Activated naive CD8-positive, alpha-beta T cell treated with anti-CD3 and anti-CD28 coated beads, Interleukin-2, amount 50 U/mL, for 24 hours (primary cell): ENCODE results near the gene DUSP2.

ENCODE experiments used
- ATAC-seq: fragments of 150-1000 bp; cut with Tn5 transposase; one replicate; pipeline ENCODE4 v1.10.0; 2021
- DNase-seq: peaks from one replicate; pipeline ENCODE4 v3.0.0; 2021
- H3K27ac Mint-ChIP-seq: one replicate; pipeline ENCODE4 v1.8.0; 2021; ENCODE audit warnings: mild to moderate bottlenecking, mixed read lengths
- H3K27me3 Mint-ChIP-seq: one replicate; pipeline ENCODE4 v1.8.0; 2021; ENCODE audit warnings: mixed read lengths
- H3K36me3 Mint-ChIP-seq: one replicate; pipeline ENCODE4 v1.8.0; 2021; ENCODE audit warnings: low read depth, mixed read lengths
- H3K4me1 Mint-ChIP-seq: one replicate; pipeline ENCODE4 v1.8.0; 2021; ENCODE audit warnings: mixed read lengths
- H3K4me3 Mint-ChIP-seq: one replicate; pipeline ENCODE4 v1.8.0; 2021; ENCODE audit warnings: mild to moderate bottlenecking, moderate library complexity, mixed read lengths
- H3K9me3 Mint-ChIP-seq: one replicate; pipeline ENCODE4 v1.8.0; 2021; ENCODE audit warnings: mixed read lengths

Gene DUSP2

DNA sequence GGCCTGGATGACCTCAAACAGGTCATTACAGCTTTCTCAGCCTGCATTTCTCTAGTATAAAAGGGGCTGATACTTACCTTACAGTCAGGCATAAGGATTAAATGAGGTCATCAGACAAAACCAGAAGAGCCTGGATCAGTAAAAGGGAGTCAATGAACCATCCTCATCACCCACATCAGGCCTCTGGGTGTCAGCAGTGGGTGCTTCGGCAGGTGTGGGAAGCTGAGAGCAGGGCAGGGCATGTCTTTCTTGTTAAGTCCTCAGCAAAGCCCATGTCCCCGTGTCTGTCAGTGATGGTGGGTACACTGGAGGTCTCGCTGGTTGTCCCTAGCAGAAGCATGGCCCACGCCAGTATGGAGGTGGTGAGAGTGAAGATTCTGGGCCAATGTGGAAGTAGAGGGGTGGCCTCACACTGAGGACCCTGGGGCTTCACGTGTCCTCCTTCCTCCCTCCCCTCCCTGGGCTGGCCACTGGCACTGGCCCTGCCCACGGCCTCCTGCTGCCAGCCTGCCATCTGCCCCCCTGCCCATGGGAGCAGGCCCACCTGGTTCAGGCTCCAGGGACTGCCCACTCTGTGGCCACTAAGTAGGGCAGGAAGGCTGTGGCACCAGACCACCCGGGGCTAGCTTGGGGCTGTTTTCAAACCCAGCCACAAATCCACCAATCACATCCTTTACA, 33.3 kb downstream of the DUSP2 start:
- H3K27ac Mint-ChIP-seq: no peak overlapping the region
- ATAC-seq: no peak
- no peak for DNase-seq

GRCh38 chr2:96111257-96111640, 34.0 kb downstream of the DUSP2 start:
- no peaks in the 10 kb centered on the region for H3K36me3 Mint-ChIP-seq
- ATAC-seq: no peak
- H3K9me3 Mint-ChIP-seq: no peaks in the 10 kb centered on the region
- H3K27me3 Mint-ChIP-seq: peaks cover 7% of the 10 kb centered on the region
- H3K4me1 Mint-ChIP-seq: peaks cover 4% of the 10 kb centered on the region
- DNase-seq: no peak
- H3K27ac Mint-ChIP-seq: no peak overlapping the region
- no peak overlapping the region for H3K4me3 Mint-ChIP-seq

More for the DNA sequence above, 33.3 kb downstream of the DUSP2 start:
- no peak overlapping the region for H3K4me3 Mint-ChIP-seq
- H3K27me3 Mint-ChIP-seq: peaks cover 7% of the 10 kb centered on the region
- peaks cover 4% of the 10 kb centered on the region for H3K4me1 Mint-ChIP-seq
- no peaks in the 10 kb centered on the region for H3K9me3 Mint-ChIP-seq
- no peaks in the 10 kb centered on the region for H3K36me3 Mint-ChIP-seq

DNA sequence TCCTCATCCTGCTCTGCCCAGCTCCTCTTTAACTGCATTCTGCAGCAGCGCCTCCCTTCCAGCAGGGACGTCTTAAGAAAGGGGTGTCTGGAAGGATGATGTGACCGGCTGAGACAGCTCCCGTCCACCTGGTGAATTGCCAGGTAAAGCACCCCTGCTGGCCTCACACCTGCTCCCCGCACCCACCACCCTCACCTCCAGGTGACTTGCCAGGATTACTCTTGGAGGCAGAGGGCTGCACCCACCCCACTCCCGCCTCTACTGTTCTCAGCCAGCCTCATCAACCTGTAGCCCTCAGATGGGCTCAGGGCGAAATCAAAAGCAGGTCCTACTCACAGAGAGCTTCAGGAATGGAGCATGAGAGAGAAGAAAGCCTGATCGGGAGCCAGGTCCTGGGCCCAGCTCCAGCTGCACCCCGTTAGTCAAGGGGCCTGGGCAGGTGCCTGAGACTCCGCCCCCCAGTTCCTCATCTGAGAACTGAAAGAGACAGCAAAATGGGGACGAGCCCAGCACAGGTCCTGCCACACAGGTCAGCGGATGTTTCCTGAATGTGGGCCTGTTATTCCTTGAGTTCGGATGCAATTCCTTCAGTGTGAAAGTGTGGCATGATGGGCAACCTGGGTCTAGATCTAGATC, 34.5 kb downstream of the DUSP2 start:
- Mint-ChIP-seq H3K36me3 (no peaks in the 10 kb centered on the region), H3K4me3 (no peak overlapping the region), H3K9me3 (no peaks in the 10 kb centered on the region), H3K4me1 (peaks cover 2% of the 10 kb centered on the region), H3K27me3 (peaks cover 5% of the 10 kb centered on the region), H3K27ac (no peak overlapping the region)
- DNase-seq: no peak
- ATAC-seq: no peak

GRCh38 chr2:96109931-96110511, 35.2 kb downstream of the DUSP2 start:
- Mint-ChIP-seq H3K27me3 (no peaks in the 10 kb centered on the region), H3K27ac (no peak overlapping the region), H3K36me3 (no peaks in the 10 kb centered on the region), H3K4me3 (no peak overlapping the region), H3K9me3 (peaks cover 6% of the 10 kb centered on the region), H3K4me1 (no peaks in the 10 kb centered on the region)
- ATAC-seq: no peak
- no peak for DNase-seq

DNA sequence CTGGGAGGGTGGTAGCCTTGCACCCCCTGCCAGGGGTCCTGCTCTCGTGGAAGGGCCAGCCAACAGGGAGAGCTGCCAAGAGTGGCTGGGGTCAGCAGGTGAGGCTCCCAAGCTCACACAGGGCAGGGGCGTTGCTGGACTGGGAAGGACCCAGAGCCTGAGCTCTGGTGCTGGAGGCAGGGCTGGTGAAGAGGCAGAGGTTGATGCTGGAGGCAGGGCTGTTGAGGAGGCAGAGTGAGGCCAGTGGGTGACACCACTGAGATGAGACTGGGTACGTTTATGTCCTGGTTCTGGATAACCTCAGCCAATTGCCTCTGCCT, 35.9 kb downstream of the DUSP2 start:
- Mint-ChIP-seq H3K36me3 (no peaks in the 10 kb centered on the region), H3K27ac (no peak overlapping the region), H3K4me3 (no peak overlapping the region), H3K9me3 (peaks cover 9% of the 10 kb centered on the region), H3K27me3 (no peaks in the 10 kb centered on the region), H3K4me1 (no peaks in the 10 kb centered on the region)
- DNase-seq (no peak), ATAC-seq (no peak)

DNA sequence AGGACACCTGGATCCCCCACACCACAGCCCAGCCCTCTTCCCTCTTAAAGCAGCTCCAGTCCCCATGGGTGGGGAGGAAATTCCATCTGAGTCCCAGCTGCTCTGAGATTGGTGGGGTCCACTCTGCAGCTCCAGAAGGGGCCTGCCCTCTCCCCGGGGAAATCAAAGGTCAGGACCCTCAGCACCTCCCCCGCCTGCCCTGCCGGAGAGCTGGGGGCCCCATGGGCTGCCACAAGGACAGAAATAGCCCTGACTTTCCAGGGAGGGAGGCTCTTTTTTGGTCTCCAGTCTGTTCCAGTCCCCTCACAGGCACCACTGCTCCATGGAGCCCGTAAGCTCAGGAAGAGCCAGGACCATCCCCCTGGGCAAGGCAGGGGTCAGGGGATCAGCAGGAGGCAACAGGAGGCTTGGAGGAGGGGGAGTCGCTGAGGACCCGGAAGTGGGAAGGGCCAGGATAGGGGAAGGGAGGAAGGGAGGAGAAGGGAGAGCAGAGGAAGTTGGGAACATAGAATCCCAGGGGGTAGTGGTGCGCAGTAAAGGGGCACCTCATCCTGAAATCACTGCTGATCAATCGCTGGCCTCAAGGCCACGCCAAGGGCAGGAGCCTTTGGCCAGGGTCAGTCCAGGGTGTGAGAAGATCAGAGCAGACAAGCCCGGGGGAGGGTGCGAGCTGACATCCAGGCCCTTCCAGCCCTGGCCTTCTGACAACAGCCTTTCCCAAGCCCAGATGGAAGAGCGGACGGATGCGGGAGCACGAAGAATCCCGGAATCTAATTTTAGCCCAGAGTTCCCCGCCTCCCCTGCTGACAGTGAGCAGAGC, 36.5 kb downstream of the DUSP2 start:
- no peaks in the 10 kb centered on the region for H3K27me3 Mint-ChIP-seq
- no peak for ATAC-seq
- H3K27ac Mint-ChIP-seq: no peak overlapping the region
- H3K4me1 Mint-ChIP-seq: no peaks in the 10 kb centered on the region
- DNase-seq: no peak
- H3K9me3 Mint-ChIP-seq: peaks cover 9% of the 10 kb centered on the region
- no peaks in the 10 kb centered on the region for H3K36me3 Mint-ChIP-seq
- no peak overlapping the region for H3K4me3 Mint-ChIP-seq

DNA sequence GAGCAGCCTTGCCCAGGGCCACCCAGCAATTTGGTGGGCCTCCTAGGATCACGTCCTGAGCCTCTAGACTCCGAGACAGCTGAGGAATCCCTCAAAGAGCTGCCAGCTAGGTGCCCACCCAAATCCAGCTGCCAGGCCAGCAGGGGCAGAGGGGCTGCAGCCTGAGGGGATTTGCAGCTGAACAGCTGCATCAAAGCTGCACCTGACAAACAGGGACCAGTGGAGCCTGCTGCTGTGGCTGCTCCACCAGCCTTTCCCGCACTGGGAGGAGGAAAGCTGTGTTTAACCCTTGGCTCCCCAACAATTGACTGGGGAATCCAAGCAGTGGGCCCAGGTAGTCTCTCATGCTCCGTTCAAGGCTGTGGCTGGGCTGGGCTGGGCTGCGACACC, 37.1 kb downstream of the DUSP2 start:
- ATAC-seq (no peak), DNase-seq (no peak)
- no peaks in the 10 kb centered on the region for H3K4me1 Mint-ChIP-seq
- no peak overlapping the region for H3K4me3 Mint-ChIP-seq
- H3K27me3 Mint-ChIP-seq: no peaks in the 10 kb centered on the region
- H3K27ac Mint-ChIP-seq: no peak overlapping the region
- H3K36me3 Mint-ChIP-seq: no peaks in the 10 kb centered on the region
- peaks cover 9% of the 10 kb centered on the region for H3K9me3 Mint-ChIP-seq

- Mint-ChIP-seq H3K27ac (no peak overlapping the region), H3K4me3 (no peak overlapping the region), H3K9me3 (peaks cover 9% of the 10 kb centered on the region), H3K27me3 (no peaks in the 10 kb centered on the region), H3K4me1 (no peaks in the 10 kb centered on the region), H3K36me3 (no peaks in the 10 kb centered on the region)
- DNase-seq (no peak), ATAC-seq (no peak)
These were observed 37.6 kb downstream of the DUSP2 start for GRCh38 chr2:96107708-96108065.

GRCh38 chr2:96106991-96107707, 38.1 kb downstream of the DUSP2 start:
- no peak for DNase-seq
- no peaks in the 10 kb centered on the region for H3K36me3 Mint-ChIP-seq
- H3K27me3 Mint-ChIP-seq: no peaks in the 10 kb centered on the region
- no peak for ATAC-seq
- H3K4me1 Mint-ChIP-seq: no peaks in the 10 kb centered on the region
- peaks cover 9% of the 10 kb centered on the region for H3K9me3 Mint-ChIP-seq
- H3K4me3 Mint-ChIP-seq: no peak overlapping the region
- no peak overlapping the region for H3K27ac Mint-ChIP-seq

GRCh38 chr2:96105994-96106715, 39.1 kb downstream of the DUSP2 start:
- no peaks in the 10 kb centered on the region for H3K36me3 Mint-ChIP-seq
- H3K4me3 Mint-ChIP-seq: no peak overlapping the region
- no peaks in the 10 kb centered on the region for H3K4me1 Mint-ChIP-seq
- peaks cover 9% of the 10 kb centered on the region for H3K9me3 Mint-ChIP-seq
- no peaks in the 10 kb centered on the region for H3K27me3 Mint-ChIP-seq
- H3K27ac Mint-ChIP-seq: no peak overlapping the region
- no peak for DNase-seq
- ATAC-seq: no peak

DNA sequence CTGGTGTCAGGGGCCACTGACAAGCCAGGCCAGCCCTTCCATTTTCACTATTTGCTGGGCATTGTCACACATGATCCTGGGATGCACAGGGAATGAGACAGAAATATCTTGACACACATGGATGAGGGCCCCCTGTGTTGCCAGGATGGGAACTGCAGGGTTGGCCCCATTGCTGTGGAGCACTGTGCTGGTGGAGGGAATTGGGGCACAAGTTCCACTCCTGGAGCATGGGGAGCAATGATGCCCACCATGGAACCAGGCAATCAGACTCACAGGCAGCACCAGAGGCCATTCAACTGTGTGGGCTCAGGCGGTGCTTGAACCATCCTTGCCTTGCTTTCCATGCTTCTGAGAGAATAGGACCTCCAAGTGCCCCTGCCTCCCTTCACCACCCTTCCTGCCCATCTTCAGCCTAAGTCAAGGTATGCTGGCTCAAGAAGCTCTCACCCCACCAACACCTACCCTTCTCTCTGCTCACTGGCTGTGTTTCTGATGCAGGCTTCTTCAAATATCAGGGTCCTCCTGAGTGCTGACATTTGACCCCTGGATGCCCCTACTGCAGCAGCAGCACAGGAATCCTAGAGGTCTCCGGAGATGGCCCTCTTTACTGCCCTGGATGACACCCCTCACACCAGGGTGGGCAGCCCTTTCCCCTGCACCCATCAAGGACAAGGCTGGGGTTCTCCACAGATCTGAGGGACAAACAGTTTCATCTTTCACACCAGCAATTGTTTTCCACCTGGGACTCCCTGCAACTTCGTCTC, 39.9 kb downstream of the DUSP2 start:
- Mint-ChIP-seq H3K36me3 (no peaks in the 10 kb centered on the region), H3K27ac (no peak overlapping the region), H3K4me3 (no peak overlapping the region), H3K4me1 (no peaks in the 10 kb centered on the region), H3K27me3 (no peaks in the 10 kb centered on the region), H3K9me3 (peaks cover 9% of the 10 kb centered on the region)
- DNase-seq (no peak), ATAC-seq (no peak)

GRCh38 chr2:96104487-96104861, 40.8 kb downstream of the DUSP2 start:
- no peak for DNase-seq
- ATAC-seq: no peak
- peaks cover 9% of the 10 kb centered on the region for H3K9me3 Mint-ChIP-seq
- no peak overlapping the region for H3K27ac Mint-ChIP-seq
- no peaks in the 10 kb centered on the region for H3K27me3 Mint-ChIP-seq
- no peak overlapping the region for H3K4me3 Mint-ChIP-seq
- H3K36me3 Mint-ChIP-seq: no peaks in the 10 kb centered on the region
- no peaks in the 10 kb centered on the region for H3K4me1 Mint-ChIP-seq

- H3K4me3 Mint-ChIP-seq: no peak overlapping the region
- DNase-seq (no peak), ATAC-seq (no peak)
- peaks cover 9% of the 10 kb centered on the region for H3K9me3 Mint-ChIP-seq
- H3K36me3 Mint-ChIP-seq: no peaks in the 10 kb centered on the region
- no peak overlapping the region for H3K27ac Mint-ChIP-seq
- H3K27me3 Mint-ChIP-seq: no peaks in the 10 kb centered on the region
- no peaks in the 10 kb centered on the region for H3K4me1 Mint-ChIP-seq
These were observed 41.3 kb downstream of the DUSP2 start for GRCh38 chr2:96103761-96104486.
